ENCODE results near the gene KLHL30.
"Not testable (repeated sequence)": the region's sequence is repeated elsewhere in the genome, so short reads cannot be mapped to it uniquely, and the experiment has no call there.

KLHL30 gene

GRCh38 chr2:238163481-238164198 is 25.2 kb downstream of the KLHL30 start:
- no peak for DNase-seq

DNA sequence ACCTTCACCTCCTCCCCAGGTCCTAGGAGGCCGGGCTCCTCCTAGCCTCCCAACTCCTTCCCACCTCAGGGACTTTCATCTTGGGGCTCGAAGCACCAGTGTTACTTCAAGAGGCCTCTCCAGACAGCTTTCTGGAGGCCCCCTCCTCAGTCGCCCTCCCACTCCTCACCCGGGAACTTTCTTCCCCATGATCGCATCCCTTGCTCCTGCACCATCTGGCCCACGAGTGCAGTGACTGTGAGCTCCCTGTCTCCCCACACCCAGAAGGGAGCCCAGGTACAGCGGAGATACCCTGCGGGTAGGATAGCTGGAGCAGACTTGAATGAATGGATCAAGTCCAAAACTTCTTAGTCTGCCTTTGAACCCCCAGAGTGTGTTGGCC is 26.4 kb downstream of the KLHL30 start:
- DNase-seq: no peak

DNA sequence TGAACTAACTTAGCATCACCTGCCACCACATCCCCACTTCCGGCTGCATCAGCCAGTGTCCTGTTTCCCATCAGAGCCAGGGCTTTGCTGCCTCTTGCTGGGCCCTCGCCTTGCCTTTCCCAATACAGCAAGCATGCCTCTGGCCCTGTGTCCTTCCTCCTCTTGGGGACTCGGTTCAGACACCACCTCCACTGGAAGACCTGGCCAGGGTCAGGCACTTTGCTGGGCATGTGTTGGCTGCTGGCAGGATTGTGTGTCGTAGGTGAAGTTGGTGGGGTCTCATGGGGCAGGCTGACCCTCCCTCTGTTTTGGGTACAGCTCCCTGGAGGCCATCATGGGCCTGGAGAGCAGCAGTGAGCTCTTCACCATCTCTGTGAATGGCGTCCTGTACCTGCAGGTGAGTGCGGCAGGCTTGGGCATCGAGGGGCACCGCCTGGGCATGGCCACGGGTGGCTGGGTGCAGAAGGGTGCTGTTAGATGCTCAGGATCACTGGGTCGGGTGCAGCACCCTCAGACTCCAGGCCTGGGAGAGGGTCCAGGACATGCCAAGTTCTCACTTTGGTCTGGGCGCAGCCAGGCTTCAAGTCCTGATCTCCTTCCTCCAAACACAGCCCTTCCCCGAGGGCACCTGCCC is 26.9 kb downstream of the KLHL30 start:
- DNase-seq: no peak

DNA sequence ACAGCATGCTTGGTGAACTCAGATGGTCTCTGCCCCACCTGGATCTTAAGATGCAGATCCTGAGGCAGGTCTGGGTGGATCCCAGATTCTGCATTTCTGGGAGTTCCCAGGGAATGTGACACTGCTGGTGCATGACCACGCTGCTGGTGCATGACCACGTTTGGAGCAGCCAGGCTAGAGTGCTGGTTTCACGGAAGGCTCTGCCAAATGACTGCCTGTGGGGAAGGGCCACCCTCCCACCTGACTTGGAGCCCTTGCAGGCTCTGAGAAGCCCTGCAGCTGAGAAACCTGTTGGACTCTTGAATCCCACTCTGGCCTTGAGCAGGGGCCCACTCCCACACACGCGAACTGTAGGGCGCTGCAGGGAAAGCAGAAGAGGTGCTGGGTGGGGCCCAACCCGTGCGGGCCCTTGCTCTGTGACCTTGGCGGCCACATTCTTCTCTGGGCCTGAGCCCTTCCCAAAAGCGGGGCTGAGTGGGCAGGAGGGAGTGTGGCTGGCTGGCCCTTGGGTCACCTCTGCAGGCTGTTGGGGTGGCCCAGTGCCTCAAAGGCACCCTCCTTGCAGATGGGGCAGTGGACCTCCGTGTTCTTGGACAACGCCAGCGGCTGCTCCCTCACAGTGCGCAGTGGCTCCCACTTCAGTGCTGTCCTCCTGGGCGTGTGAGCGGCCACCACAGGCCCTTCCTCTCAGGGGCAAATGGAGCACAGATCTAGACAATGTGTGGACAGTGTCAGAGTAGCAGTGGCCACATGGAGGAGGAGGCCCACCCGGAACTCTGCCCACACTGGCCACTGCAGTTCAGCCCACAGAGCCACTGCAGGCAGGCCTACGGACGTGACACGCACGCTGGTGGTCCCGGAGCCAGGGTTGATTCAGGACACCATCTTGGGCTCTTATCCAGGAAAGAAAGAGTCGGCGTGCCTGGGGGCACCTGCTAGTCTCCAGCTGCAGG is 28.2 kb downstream of the KLHL30 start:
- no peak for DNase-seq

DNA sequence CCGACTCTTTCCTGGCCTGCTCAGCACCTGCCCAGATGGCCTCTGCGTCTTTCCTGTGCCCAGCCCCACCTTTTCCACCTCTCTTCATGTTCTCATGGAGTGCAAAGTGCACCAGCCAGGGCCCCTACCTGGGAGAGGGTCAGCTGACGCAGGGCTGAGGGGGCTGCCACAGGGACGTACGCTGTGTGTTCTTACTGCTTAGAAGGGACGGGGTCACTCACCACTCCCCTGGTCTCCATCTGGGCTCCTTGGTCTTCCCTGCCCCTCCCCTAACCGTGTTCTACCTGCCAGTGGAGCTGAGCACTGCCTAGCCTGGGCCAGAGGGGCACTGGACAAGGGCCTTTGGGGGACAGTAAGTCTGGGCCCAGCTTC is 28.9 kb downstream of the KLHL30 start:
- no peak for DNase-seq

DNA sequence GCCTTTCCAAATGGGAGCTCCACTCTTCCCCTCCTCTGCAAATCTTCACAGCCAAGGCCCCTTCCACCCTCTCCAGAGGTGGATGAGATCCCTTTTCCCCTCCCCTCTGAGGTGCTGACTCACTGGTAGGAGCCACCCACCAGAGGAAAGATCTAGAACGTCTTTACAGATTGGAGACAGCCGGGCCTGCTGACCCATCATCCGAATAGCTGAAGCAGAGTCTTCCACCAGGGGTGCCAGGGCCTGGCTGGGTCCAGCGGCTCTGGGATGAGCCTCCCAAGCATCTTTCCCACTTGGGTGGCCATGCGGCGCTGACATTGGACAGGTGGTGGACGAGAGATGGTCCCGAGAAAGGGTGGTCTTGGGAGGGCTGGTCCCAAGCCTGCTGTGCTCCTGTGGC is 29.3 kb downstream of the KLHL30 start:
- DNase-seq: no peak

DNA sequence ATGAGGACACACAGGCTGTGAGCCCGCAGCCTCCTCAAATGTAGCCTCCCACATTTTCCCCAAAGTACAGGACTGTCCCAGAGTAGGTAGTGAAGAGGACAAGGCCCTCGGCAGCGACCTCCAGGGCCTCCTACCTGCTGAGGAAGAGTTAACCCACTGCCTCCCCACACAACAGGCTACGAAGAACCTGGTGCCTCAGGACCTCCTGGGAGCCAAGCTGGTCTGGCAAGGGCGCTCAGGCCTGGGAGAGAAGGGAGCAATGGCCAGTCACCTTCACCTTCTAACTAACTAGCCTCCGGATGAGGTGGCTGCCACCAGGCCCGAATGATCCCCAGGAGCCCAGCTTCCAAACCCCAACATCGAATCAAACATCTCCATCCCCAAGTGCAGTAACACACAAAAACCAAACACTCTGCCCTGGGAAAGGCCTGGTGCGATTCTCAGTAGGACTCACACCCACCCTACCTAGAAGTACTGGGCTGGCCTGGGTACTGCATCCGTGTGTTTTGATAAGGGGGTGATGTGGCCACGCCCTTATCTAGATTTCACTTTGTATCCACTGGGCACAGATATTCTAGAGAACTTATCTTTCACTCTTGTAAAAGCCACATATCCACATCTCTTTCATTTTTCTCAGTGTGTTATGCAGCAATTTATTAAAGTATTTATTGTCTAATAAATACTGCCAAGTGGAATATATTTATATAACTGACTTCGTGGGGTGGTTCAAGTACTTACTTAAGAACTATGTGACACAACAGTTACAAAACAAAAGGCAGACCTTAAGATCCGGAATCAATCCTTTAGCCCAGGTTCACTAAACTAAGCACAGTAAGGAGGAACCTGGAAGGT is 30.0 kb downstream of the KLHL30 start:
- no peak for DNase-seq

- no peak for DNase-seq
Observed at GRCh38 chr2:238169048-238169707, 30.7 kb downstream of the KLHL30 start.

DNA sequence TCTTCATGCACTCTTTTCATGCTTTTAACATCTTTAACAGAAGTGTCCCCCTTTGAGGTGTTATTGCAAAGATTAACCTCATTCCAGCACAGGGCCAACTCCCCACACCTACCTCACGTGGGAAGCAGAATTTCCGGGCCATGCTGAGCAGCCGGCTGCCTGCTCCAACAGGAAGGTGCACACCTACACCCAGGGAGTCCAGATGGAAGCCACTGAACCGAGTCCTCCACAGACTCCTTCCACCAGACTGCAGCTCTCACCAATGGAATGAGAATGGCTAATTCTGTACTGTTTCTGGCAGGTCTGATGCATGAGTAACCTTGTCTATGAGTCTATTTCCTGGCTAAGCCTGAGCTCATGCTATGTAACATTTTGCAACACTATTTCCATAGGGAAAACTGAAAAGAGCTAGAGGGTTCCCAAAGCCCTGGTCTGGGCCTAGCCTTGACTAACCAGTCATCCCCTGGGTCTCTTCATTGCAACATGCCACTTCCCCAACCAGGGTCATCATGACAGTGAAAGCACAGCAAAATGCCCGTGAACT is 31.3 kb downstream of the KLHL30 start:
- DNase-seq: no peak

GRCh38 chr2:238170386-238171071 is 32.1 kb downstream of the KLHL30 start:
- DNase-seq: no peak

DNA sequence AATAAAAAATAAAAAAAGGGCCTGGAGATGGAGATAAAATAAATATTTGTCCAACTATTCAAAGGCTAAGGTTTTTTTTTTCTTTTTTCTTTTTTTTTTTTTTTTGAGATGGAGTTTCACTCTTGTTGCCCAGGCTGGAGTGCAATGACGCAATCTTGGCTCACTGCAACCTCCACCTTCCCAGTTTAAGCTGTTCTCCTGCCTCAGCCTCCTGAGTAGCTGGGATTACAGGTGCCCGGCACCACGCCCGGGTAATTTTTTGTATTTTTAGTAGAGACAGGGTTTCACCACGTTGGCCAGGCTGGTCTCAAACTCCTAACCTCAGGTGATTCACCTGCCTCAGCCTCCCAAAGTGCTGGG is 32.6 kb downstream of the KLHL30 start:
- DNase-seq: not testable (repeated sequence)

DNA sequence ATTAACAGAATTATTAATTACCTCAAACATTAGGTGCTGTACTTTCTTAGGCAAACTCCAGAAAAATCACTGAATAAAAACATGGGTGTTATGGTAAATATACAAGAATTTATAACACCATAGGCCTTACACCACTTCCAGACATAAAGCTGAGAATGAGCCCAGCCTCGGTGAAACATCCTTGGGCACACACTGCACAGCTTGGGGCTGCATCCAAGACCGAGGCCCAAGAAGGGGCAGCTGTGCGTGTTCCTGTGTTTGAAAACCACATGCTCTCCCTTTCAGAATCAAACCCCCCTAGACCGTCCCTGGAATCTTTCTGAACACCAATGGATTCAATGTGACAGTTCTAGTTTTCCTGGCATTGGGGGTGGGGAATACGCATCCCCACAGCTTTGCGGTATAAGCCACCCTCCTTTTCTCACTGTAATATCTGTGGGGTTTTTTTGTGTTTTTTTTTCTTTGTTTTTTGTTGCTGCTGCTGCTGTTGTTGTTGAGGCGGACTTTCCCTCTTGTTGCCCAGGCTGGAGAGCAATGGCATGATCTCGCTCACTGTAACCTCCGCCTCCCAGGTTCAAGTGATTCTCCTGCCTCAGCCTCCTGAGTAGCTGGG is 33.2 kb downstream of the KLHL30 start:
- DNase-seq: no peak

- DNase-seq: no peak
Observed at GRCh38 chr2:238172439-238172838, 34.0 kb downstream of the KLHL30 start.

- DNase-seq: no peak
Observed at GRCh38 chr2:238173692-238174091, 35.2 kb downstream of the KLHL30 start.

DNA sequence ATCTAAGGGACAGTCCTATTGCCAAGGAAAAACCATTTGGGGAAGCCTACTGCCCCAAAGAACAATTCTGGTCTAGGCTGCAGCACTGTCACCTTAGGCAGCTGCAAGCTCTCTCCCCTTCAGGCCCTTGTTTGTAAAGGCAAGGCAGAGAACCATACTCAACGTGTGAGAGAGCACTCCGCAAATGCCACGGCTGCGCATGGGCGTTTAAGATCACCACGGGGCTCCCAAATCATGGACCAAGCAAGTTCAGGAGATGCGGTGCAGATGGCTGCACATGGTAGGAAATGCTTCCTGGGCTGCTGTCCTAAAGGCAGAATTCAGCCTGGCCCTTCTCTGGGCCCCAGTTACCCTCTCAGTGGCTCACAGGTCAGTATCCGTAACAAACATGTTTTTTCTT is 35.8 kb downstream of the KLHL30 start:
- no peak for DNase-seq

DNA sequence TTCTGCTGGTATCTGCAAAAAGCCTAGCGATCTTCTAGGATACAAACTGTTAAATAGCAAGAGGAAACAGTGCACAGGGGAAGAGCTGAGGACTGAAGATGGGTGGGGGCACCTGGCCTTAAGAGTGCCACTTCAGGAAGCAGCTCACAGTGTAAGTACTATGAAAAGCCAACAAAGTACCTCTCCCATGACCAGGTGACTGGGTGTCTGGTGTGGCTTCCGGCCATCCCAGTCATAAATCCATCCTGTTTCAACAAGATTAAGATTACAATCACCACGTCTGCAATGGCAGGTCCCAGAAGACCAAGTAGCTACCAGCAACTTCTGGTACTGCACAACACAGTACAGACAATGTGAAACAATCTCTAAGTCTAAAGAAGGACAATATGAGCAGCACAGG is 36.2 kb downstream of the KLHL30 start:
- no peak for DNase-seq

DNA sequence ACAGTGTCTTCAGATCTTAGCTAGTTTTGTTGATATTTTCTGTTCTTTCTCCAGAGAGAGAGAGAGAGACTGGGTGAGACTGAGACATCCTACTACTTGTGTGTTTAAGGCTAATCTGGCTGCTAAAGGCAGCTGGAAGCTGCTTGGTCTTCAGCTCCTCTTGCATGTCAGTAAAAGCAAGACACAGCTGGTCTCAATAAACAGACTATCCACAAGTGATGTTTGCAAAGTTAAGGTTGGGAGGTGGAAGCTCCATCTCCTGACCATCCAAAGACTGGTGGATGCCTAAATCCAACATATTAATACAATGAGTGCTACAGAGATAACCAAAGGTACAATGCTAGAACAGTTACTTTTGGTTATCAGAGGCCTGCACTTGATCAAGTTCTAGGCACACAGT is 38.1 kb downstream of the KLHL30 start:
- no peak for DNase-seq

- no peak for DNase-seq
Observed at GRCh38 chr2:238180554-238180953, 42.1 kb downstream of the KLHL30 start.

DNA sequence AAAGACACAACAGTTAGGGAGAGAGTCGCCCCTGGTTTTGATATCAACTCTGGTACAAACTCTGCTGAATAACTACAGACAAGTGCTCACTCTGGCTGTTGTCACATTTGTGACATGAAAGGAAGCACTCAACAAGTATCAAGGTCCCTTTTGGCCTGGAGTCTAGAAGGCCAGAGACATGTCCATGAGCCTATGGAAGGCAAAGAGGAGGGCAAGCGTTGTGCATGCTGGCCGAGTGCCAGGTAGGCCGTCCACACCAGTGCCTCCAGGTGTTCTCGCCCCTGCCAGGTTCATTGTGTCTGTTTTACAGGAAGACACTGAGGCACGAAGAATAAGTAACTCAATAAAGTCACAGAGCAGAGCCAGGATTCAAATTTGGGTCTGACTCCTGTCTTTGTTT is 43.9 kb downstream of the KLHL30 start:
- no peak for DNase-seq

DNA sequence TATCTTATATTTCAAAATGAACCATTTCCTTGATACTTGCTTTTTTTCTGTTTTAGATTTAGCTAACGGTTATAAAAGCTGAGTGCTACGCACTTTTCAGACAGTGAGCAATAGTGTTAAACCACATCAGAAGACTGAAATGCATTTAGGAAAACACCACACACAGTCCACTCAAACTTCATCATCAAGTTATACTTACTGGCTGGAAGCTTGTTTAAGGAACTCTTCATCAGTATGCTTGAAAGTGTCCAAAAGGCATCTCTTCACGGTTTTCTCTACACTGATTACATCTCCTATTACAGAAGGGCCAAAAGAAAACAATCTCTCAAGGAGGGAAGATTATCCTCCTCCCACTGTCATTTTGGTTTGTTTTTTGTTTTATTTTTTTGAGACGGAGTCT is 45.4 kb downstream of the KLHL30 start:
- DNase-seq: no peak
